Colonic mucosa (tissue), 4 donors: ENCODE results near the gene HEXIM2. TPM values are rescaled to one million over a fixed set of nuclear protein-coding genes. Genes with fewer than 3 reads are reported as not detected.

ENCODE experiments used
- DNase-seq: peaks from one replicate; pipeline ENCODE4 v3.0.0-alpha.2; 2020
- H3K27ac ChIP-seq: fragments of 200-600 bp; one replicate; pipeline ENCODE4 v1.8.0; 2021
- H3K27me3 ChIP-seq: fragments of 200-600 bp; one replicate; pipeline ENCODE4 v1.8.0; 2021
- H3K36me3 ChIP-seq: fragments of 200-600 bp; one replicate; pipeline ENCODE4 v1.8.0; 2021
- H3K4me1 ChIP-seq: fragments of 200-600 bp; one replicate; pipeline ENCODE4 v1.8.0; 2021; ENCODE audit warnings: mild to moderate bottlenecking
- H3K4me3 ChIP-seq: fragments of 200-600 bp; one replicate; pipeline ENCODE4 v1.8.0; 2021
- H3K9ac ChIP-seq, 2 donors: one replicate each; pipeline ENCODE4 v1.7.0; 2013; ENCODE audit warnings: control low read depth in 2 of 2, low read depth in 2 of 2, low read length in 2 of 2
- H3K9me3 ChIP-seq: fragments of 200-600 bp; one replicate; pipeline ENCODE4 v1.8.0; 2021
- CTCF ChIP-seq: fragments of 200-600 bp; IDR thresholded peaks from one replicate; pipeline ENCODE4 v1.8.0; 2022; ENCODE audit warnings: antibody characterized with exemption, mild to moderate bottlenecking
- intact Hi-C: fragments of 100-400 bp; cut with DNase I; formaldehyde crosslinking; loops from one replicate; pipeline ENCODE4 v1.14.1; 2022
- total RNA-seq, 2 donors: library from RNA; stranded (reverse); fragmentation: NEBNext Ultra II Directional in 1 of 2; extraction: Animal tissue kit (Norgen Biotek cat#: 25700) in 1 of 2; gene quantifications; one replicate each; pipeline ENCODE4 v1.2.1, GENCODE V29; 2021
- donor health status: healthy.
- donor health status: DM: no; HTN: no; CAD: no.
- donor health status: DM: no; HTN: no; CAD: no.

HEXIM2 gene
- total RNA-seq, 2 donors from 2014 or later: 7.2 to 8.1 TPM

- peaks cover 24% of the 10 kb centered on the region for H3K4me1 ChIP-seq
- peak; percentile 92 for TF ChIP-seq CTCF
- DNase-seq: peak; percentile 71
- peak overlapping the region; percentile 97 for H3K4me3 ChIP-seq
- no peaks in the 10 kb centered on the region for H3K36me3 ChIP-seq
- H3K27ac ChIP-seq: peak overlapping the region; percentile 90
- H3K9ac ChIP-seq: peak overlapping the region; percentile 77 to 98
- no peaks in the 10 kb centered on the region for H3K9me3 ChIP-seq
- no peaks in the 10 kb centered on the region for H3K27me3 ChIP-seq
- intact Hi-C loops: loop anchor here (5.0 kb wide), 1 partner anchor 34 kb away; no protein-coding TSS in a partner anchor
Measured at GRCh38 chr17:45131616-45132319, 29.9 kb upstream of the HEXIM2 start.

DNA sequence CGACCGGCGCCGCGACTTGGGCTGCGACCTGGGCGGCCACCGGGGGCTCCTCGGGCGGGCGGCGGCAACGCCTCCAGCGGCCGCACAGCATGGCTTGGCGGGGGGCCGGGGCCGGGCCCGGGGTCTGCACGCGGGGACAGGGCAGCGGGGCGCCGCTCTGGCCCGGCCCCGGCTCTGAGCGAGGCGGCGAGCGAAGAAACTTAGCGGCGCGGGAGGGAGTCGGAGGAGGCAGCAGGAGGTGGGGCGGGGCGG is 29.4 kb upstream of the HEXIM2 start, which contains the start of gene PLCD3:
TSS of gene PLCD3 (minus strand) at position 196 of the 252 bp plus-strand sequence. CDS start at position 91, 105 bp downstream.
- intact Hi-C loops: loop anchor here (5.0 kb wide), 1 partner anchor 35 kb away; no protein-coding TSS in a partner anchor
- no peaks in the 10 kb centered on the region for H3K27me3 ChIP-seq
- no peaks in the 10 kb centered on the region for H3K9me3 ChIP-seq
- H3K4me1 ChIP-seq: peaks cover 24% of the 10 kb centered on the region
- no peak for DNase-seq
- H3K27ac ChIP-seq: peak within 1 kb of the TSS; percentile 90
- H3K4me3 ChIP-seq: peak within 1 kb of the TSS; percentile 97
- no peaks in the 10 kb centered on the region for H3K36me3 ChIP-seq
- no peak for TF ChIP-seq CTCF
- peak within 1 kb of the TSS; percentile 97 to 98 for H3K9ac ChIP-seq

DNA sequence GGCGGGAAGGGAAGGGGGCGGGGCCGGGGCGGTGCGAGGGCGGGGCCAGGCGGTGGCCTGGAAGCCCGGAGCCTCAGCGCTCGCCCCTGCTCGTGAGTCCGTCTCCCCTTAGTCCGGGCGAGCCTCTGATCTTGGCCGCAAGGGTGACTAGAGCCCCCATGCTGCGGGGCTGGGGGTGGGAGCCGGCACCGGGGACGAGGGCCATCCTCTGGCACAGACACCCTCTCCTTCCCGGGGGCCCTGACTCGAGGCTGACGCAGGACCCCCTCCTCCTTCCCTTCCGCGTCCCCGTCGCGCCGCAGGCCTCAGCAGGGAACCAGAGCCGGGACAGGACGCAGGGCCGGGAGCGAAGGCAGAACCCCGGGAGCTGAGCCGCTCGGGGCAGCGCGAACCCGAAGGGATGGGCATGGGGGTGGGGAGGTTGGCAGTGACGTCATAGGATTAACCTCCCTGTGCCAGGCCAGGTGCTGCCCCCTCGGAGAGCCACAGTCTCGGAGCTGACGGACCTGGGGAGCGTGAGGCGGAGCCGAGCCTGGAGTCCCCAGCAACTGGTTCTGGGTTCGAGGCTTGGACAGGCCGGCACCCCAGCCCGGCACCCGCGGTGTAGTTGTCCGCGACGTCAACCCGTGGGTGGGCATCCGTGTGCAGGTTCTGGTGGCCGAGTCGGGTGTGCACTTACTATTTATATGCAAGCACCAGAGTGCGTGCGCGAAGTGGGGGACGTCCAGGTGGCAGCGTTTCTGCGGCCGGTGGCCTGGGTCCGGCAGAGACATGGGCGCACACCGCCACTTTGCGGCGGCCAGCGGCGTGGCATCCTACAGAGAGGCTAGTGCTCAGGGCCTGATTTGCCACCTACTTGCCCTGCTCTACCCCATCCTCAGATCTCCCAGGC is 28.9 kb upstream of the HEXIM2 start:
- peak; percentile 85 for DNase-seq
- no peaks in the 10 kb centered on the region for H3K27me3 ChIP-seq
- H3K36me3 ChIP-seq: no peaks in the 10 kb centered on the region
- intact Hi-C loops: loop anchor here (5.0 kb wide), 1 partner anchor 36 kb away; no protein-coding TSS in a partner anchor
- H3K4me3 ChIP-seq: peak overlapping the region; percentile 97
- H3K4me1 ChIP-seq: peaks cover 23% of the 10 kb centered on the region
- peak overlapping the region; percentile 97 for H3K9ac ChIP-seq
- peak; percentile 72 for TF ChIP-seq CTCF
- H3K9me3 ChIP-seq: no peaks in the 10 kb centered on the region
- H3K27ac ChIP-seq: peak overlapping the region; percentile 90

DNA sequence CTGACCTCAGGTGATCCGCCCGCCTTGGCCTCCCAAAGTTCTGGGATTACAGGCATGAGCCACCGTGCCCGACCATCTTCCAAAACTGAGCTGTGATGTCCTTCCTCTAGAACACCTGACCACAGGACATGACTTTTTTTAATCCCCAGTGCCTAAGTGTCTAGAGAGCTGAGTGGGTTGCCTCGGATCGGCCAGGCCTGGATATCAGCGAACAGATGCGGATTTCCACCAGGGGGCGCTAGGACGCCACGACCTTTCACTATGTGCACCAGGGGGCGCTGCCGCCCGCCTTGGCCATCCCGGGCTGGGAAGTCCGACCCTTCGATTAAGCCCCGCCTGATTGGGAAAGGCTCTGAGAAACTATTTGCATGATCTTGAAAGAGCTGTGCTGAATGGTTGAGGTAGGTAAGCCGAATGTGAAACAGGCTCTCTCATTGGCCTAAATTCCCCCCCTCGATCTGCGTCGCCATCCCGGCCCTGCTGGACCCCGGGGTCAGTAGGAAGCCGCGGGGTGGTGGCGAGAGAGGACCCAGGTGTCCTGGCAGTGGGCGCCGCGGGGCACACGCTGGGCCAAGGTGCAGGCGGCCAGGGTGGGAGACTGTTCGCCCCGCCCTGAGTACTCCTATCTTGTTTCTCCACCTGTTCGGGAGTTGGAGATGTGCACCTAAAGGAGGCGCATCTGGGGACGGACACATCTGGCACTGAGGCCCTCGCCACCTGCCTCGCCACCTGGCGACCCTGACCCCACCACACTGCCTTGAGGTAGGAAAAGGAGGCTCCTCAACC is 26.3 kb upstream of the HEXIM2 start, which contains the start of gene ACBD4:
TSS of gene ACBD4 (plus strand) at position 496 of the 786 bp plus-strand sequence. CDS start 458 bp downstream, outside the sequence.
- peak within 1 kb of the TSS; percentile 82 for H3K4me3 ChIP-seq
- H3K27ac ChIP-seq: peak within 1 kb of the TSS; percentile 65
- intact Hi-C loops: loop anchor here (2.0 kb wide), 1 partner anchor 61 kb away; no protein-coding TSS in a partner anchor
- no peaks in the 10 kb centered on the region for H3K36me3 ChIP-seq
- H3K4me1 ChIP-seq: peaks cover 10% of the 10 kb centered on the region
- peak; percentile 100 for TF ChIP-seq CTCF
- peak; percentile 97 for DNase-seq
- no peaks in the 10 kb centered on the region for H3K9me3 ChIP-seq
- peak within 1 kb of the TSS; percentile 86 to 96 for H3K9ac ChIP-seq
- H3K27me3 ChIP-seq: no peaks in the 10 kb centered on the region
